OCI-LY3 (cell line): Measurements from ENCODE around the gene OR2L2.

ENCODE experiments used
- EZH2phosphoT487 ChIP-seq: fragments of 200-600 bp; shearing (Covaris generic); IDR thresholded peaks from 2 replicates; pipeline ENCODE4 v1.6.1; 2018; ENCODE audit warnings: antibody characterized with exemption, mixed run types, low read depth
- TF ChIP-seq, protein P1 (sequence below): fragments of 200-600, 300-600 bp; sonication (generic); IDR thresholded peaks from 2 replicates; pipeline ENCODE4 v1.5.1; 2014; ENCODE audit warnings: antibody characterized with exemption, low read length, low read depth

DNA sequence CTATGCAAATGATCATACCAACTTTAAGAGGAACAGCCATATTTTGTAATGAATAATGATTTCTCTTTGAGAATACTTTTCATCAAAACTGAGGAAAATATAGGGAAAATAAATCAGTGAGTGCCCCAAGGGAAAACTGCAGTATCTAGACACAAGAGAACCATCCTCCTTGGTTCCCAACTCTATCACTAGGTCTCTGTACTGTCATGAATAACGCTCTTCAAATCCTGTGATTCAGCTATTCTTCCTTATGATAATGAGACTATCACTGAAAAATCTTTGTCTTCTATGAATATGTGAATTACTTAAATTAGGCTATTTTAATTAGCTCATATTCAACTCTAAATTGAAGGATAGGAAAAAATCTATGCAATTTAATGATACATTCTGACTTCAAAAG lies 14.1 kb upstream of the OR2L2 start:
- TF ChIP-seq, protein P1, sequence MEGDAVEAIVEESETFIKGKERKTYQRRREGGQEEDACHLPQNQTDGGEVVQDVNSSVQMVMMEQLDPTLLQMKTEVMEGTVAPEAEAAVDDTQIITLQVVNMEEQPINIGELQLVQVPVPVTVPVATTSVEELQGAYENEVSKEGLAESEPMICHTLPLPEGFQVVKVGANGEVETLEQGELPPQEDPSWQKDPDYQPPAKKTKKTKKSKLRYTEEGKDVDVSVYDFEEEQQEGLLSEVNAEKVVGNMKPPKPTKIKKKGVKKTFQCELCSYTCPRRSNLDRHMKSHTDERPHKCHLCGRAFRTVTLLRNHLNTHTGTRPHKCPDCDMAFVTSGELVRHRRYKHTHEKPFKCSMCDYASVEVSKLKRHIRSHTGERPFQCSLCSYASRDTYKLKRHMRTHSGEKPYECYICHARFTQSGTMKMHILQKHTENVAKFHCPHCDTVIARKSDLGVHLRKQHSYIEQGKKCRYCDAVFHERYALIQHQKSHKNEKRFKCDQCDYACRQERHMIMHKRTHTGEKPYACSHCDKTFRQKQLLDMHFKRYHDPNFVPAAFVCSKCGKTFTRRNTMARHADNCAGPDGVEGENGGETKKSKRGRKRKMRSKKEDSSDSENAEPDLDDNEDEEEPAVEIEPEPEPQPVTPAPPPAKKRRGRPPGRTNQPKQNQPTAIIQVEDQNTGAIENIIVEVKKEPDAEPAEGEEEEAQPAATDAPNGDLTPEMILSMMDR = no peak
- TF ChIP-seq EZH2phosphoT487 = no peak
